Liver (tissue), 9 donors: ENCODE results near the gene WDR90. TPM values are rescaled to one million over a fixed set of nuclear protein-coding genes. Genes with fewer than 3 reads are reported as not detected.

Source experiments
- DNase-seq: peaks from one replicate; pipeline ENCODE4 v3.0.0-alpha.2; 2017; ENCODE audit warnings: low spot score
- H3K27ac ChIP-seq, 2 donors: one replicate each; pipeline ENCODE4 v1.7.0; 2013; ENCODE audit warnings: inconsistent platforms in 2 of 2, low read length in 2 of 2, control low read depth in 1 of 2, low read depth in 1 of 2, mild to moderate bottlenecking in 1 of 2
- H3K27me3 ChIP-seq, 4 donors: one replicate each; pipeline versions ENCODE4 v1.6.1 to v1.7.0; 2013; ENCODE audit warnings: low read length in 3 of 4, inconsistent platforms in 1 of 4, mild to moderate bottlenecking in 1 of 4, moderate library complexity in 1 of 4; ENCODE audit not compliant: control insufficient read depth in 4 of 4, insufficient read depth in 4 of 4
- H3K36me3 ChIP-seq, 4 donors: one replicate each; pipeline versions ENCODE4 v1.6.1 to v1.7.0; 2013; ENCODE audit warnings: low read length in 3 of 4, mild to moderate bottlenecking in 3 of 4, low read depth in 1 of 4, moderate library complexity in 1 of 4; ENCODE audit not compliant: control insufficient read depth in 4 of 4, insufficient read depth in 3 of 4
- H3K4me1 ChIP-seq, 4 donors: one replicate each; pipeline versions ENCODE4 v1.6.1 to v1.7.0; 2013; ENCODE audit warnings: low read length in 3 of 4, mild to moderate bottlenecking in 3 of 4, moderate library complexity in 1 of 4; ENCODE audit not compliant: control insufficient read depth in 4 of 4, insufficient read depth in 4 of 4
- H3K4me3 ChIP-seq, 3 donors: one replicate each; pipeline versions ENCODE4 v1.6.1 to v1.7.0; 2013; ENCODE audit warnings: low read length in 3 of 3, control low read depth in 1 of 3, low read depth in 1 of 3, mild to moderate bottlenecking in 1 of 3
- H3K9ac ChIP-seq, 2 donors: one replicate each; pipeline ENCODE4 v1.7.0; 2013; ENCODE audit warnings: low read length in 2 of 2, mild to moderate bottlenecking in 2 of 2, moderate library complexity in 2 of 2, control low read depth in 1 of 2, low read depth in 1 of 2
- H3K9me3 ChIP-seq, 4 donors: one replicate each; pipeline versions ENCODE4 v1.6.1 to v1.7.0; 2013; ENCODE audit warnings: low read length in 3 of 4; ENCODE audit not compliant: control insufficient read depth in 4 of 4
- EGR1 ChIP-seq, 2 donors: IDR thresholded peaks; 2 replicates each; pipeline ENCODE4 v1.6.1; 2016 to 2018; ENCODE audit warnings: antibody characterized with exemption in 2 of 2, low read depth in 2 of 2
- HNF4A ChIP-seq, 2 donors: conservative IDR thresholded peaks; 2 replicates each; pipeline ENCODE4 v1.6.1; 2016; ENCODE audit warnings: antibody characterized with exemption in 2 of 2, mild to moderate bottlenecking in 2 of 2
- HNF4G ChIP-seq: IDR thresholded peaks from 2 replicates; pipeline ENCODE4 v1.6.1; 2016; ENCODE audit warnings: antibody characterized with exemption
- MAX ChIP-seq: IDR thresholded peaks from 2 replicates; pipeline ENCODE4 v1.6.1; 2016; ENCODE audit warnings: antibody characterized with exemption
- NR2F2 ChIP-seq: IDR thresholded peaks from 2 replicates; pipeline ENCODE4 v1.6.1; 2016; ENCODE audit warnings: antibody characterized with exemption
- RXRA ChIP-seq, 2 donors: IDR thresholded peaks; 2 replicates each; pipeline ENCODE4 v1.6.1; 2017 to 2018; ENCODE audit warnings: antibody characterized with exemption in 2 of 2, mild to moderate bottlenecking in 1 of 2
- TAF1 ChIP-seq: conservative IDR thresholded peaks from 2 replicates; pipeline ENCODE4 v1.6.1; 2016; ENCODE audit warnings: antibody characterized with exemption, mild to moderate bottlenecking
- YY1 ChIP-seq: IDR thresholded peaks from 2 replicates; pipeline ENCODE4 v1.6.1; 2016; ENCODE audit warnings: antibody characterized with exemption, mild to moderate bottlenecking
- WGBS: extraction: QIAGEN DNeasy Blood & Tissue Kit; methylation state at CpG from one replicate; pipeline ENCODE4 v1.1.7; 2013; 5-methylcytosine and 5-hydroxymethylcytosine counted together
- polyA plus RNA-seq, 2 donors: library from polyadenylated mRNA; stranded (reverse) in 1 of 2; unstranded in 1 of 2; fragments of 200-250 nt in 1 of 2; fragments of >200 nt in 1 of 2; fragmentation: Nextera tagmentation in 1 of 2; extraction: Ambion mirVana in 1 of 2; gene quantifications; one replicate each; pipeline versions ENCODE4 v1.2.1 to v1.2.3, GENCODE V29; 2013 to 2015
- total RNA-seq, 2 donors: library from RNA; depleted of rRNA; stranded (reverse); fragments of >200 nt; gene quantifications; one replicate each; pipeline ENCODE4 v1.2.3, GENCODE V29; 2014
- TF ChIP-seq, protein P1 (sequence below): fragments of 150-350 bp; IDR thresholded peaks from 2 replicates; pipeline ENCODE4 v1.5.1; 2017; ENCODE audit warnings: improper control_type of control experiment, low read depth, low read length; ENCODE audit not compliant: missing input control
- TF ChIP-seq, protein P2 (sequence below): IDR thresholded peaks from 2 replicates; pipeline ENCODE4 v1.6.1; 2016; ENCODE audit warnings: antibody characterized with exemption
- TF ChIP-seq, protein P3 (sequence below): IDR thresholded peaks from 2 replicates; pipeline ENCODE4 v1.6.1; 2016; ENCODE audit warnings: antibody characterized with exemption
- donor health status: healthy.
- donor health status: healthy.
- donor health status: healthy.
- donor health status: healthy.
- donor health status: healthy.

Gene WDR90
- total and polyA plus RNA-seq, 4 donors: 4.7 to 13.4 (median 7.9) TPM

GRCh38 chr16:661184-661821, 12.1 kb downstream of the WDR90 start:
- Histone ChIP-seq H3K27me3 (no peaks in the 10 kb centered on the region), H3K4me1 (peaks cover 10 to 22% (median 15%) of the 10 kb centered on the region in 4 donors), H3K9me3 (no peaks in the 10 kb centered on the region), H3K9ac (no peak overlapping the region), H3K4me3 (peak overlapping the region in 1 of 3 donors; percentile 19), H3K36me3 (peaks cover 0 to 2% (median 0%) of the 10 kb centered on the region in 4 donors), H3K27ac (peak overlapping the region; percentile 50 to 52)
- no peak for DNase-seq
- 44% methylated on average over 35 of the region's 35 CpGs for WGBS
- TF ChIP-seq, protein P1, sequence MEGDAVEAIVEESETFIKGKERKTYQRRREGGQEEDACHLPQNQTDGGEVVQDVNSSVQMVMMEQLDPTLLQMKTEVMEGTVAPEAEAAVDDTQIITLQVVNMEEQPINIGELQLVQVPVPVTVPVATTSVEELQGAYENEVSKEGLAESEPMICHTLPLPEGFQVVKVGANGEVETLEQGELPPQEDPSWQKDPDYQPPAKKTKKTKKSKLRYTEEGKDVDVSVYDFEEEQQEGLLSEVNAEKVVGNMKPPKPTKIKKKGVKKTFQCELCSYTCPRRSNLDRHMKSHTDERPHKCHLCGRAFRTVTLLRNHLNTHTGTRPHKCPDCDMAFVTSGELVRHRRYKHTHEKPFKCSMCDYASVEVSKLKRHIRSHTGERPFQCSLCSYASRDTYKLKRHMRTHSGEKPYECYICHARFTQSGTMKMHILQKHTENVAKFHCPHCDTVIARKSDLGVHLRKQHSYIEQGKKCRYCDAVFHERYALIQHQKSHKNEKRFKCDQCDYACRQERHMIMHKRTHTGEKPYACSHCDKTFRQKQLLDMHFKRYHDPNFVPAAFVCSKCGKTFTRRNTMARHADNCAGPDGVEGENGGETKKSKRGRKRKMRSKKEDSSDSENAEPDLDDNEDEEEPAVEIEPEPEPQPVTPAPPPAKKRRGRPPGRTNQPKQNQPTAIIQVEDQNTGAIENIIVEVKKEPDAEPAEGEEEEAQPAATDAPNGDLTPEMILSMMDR: no peak
- TF ChIP-seq RXRA (IDR thresholded peaks at IDR 0.05): no peak
- peak; percentile 30 for TF ChIP-seq NR2F2
- TF ChIP-seq, protein P2, sequence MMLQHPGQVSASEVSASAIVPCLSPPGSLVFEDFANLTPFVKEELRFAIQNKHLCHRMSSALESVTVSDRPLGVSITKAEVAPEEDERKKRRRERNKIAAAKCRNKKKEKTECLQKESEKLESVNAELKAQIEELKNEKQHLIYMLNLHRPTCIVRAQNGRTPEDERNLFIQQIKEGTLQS: no peak
- TF ChIP-seq HNF4A (conservative IDR thresholded peaks at IDR 0.05): peak; percentile 35 to 45
- TF ChIP-seq TAF1: no peak

GRCh38 chr16:662095-662494, 12.9 kb downstream of the WDR90 start:
- no peak for TF ChIP-seq HNF4G
- no peak for TF ChIP-seq MAX
- TF ChIP-seq YY1: no peak
- TF ChIP-seq EGR1 (IDR thresholded peaks at IDR 0.05; ENCODE audit: low read depth in 2 of 2): no peak
- TF ChIP-seq, protein P2: no peak
- TF ChIP-seq, protein P3, sequence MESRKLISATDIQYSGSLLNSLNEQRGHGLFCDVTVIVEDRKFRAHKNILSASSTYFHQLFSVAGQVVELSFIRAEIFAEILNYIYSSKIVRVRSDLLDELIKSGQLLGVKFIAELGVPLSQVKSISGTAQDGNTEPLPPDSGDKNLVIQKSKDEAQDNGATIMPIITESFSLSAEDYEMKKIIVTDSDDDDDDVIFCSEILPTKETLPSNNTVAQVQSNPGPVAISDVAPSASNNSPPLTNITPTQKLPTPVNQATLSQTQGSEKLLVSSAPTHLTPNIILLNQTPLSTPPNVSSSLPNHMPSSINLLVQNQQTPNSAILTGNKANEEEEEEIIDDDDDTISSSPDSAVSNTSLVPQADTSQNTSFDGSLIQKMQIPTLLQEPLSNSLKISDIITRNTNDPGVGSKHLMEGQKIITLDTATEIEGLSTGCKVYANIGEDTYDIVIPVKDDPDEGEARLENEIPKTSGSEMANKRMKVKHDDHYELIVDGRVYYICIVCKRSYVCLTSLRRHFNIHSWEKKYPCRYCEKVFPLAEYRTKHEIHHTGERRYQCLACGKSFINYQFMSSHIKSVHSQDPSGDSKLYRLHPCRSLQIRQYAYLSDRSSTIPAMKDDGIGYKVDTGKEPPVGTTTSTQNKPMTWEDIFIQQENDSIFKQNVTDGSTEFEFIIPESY: no peak
- H3K36me3 ChIP-seq: peaks cover 0 to 2% (median 0%) of the 10 kb centered on the region in 4 donors
- H3K4me3 ChIP-seq: no peak overlapping the region
- no peaks in the 10 kb centered on the region for H3K27me3 ChIP-seq
- H3K9me3 ChIP-seq: no peaks in the 10 kb centered on the region
- WGBS: 97% methylated on average over 19 of the region's 19 CpGs
- DNase-seq: no peak
- peaks cover 10 to 22% (median 15%) of the 10 kb centered on the region in 4 donors for H3K4me1 ChIP-seq
- H3K27ac ChIP-seq: no peak overlapping the region
- H3K9ac ChIP-seq: no peak overlapping the region

DNA sequence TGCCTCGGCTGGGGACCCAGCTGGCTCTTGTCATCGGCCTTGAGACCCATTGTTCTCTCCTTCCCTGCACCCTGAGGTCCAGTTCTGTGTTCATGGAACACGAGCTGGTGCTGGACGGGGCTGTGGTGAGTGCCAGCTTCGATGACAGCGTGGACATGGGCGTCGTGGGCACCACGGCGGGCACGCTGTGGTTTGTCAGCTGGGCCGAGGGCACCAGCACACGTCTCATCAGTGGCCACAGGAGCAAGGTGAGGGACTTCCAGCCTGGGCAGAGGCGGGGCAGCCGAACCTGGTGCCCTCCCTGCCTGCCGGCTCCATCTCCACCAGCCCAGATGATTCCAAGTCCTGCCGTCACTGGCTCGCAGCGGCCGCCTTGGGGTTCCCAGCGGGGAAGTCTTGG, 13.4 kb downstream of the WDR90 start:
- no peak overlapping the region for H3K27ac ChIP-seq
- DNase-seq: no peak
- peaks cover 14 to 26% (median 18%) of the 10 kb centered on the region in 4 donors for H3K4me1 ChIP-seq
- no peaks in the 10 kb centered on the region for H3K27me3 ChIP-seq
- H3K4me3 ChIP-seq: no peak overlapping the region
- H3K36me3 ChIP-seq: peaks cover 0 to 2% (median 0%) of the 10 kb centered on the region in 4 donors
- no peaks in the 10 kb centered on the region for H3K9me3 ChIP-seq
- H3K9ac ChIP-seq: no peak overlapping the region
- WGBS: 96% methylated on average over 21 of the region's 21 CpGs
- TF ChIP-seq EGR1 (IDR thresholded peaks at IDR 0.05; ENCODE audit: low read depth in 2 of 2) (no peak), HNF4A (conservative IDR thresholded peaks at IDR 0.05) (no peak), YY1 (no peak)
